HG02759 (cell line): Measurements from ENCODE around the gene C6orf163.
A peak's percentile ranks its signal among the peaks of the same experiment; 100 is the strongest.

Experiments
- ATAC-seq: cut with Tn5 transposase; IDR thresholded peaks from one replicate; pipeline ENCODE4 v1.9.1; 2021; ENCODE audit warnings: mild to moderate bottlenecking, moderate library complexity; ENCODE audit not compliant: unreplicated experiment

Gene C6orf163

DNA sequence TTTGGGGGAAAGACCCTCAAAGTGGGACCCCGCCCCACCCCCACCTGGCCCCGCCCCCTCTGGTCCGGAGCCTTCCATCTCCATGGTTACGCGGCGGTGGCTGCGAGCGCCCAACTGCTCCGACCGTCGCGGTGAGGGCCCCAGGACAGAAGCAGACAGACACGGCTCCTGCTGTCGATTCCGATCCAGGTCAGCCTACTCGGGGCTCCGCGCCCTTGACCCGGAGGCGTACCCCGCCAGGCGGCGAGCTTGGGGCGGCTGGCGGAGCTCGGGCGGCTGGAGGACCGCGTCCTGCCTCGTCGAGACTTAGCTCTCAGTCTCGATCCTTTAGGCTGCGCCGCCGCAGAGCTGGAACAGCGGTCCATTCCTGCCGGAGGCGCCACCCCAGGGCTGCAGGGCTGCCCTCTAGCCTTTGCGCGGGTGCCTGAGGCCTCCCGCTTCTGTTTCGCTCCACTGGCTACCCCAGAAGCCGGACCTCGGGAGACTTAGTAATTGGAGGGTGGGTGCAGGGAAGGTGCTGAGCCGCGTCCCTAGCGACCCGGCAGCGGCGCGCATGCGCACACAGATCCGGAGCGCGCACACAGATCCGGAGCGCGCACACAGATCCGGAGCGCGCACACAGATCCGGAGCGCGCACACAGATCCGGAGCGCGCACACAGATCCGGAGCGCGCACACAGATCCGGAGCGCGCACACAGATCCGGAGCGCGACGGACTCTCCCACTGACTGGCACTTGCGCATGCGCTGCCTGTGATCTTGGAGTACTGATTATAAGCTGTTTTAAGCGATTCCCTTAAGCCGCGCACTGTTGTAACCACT is 63.5 kb downstream of the C6orf163 start, which contains the start of gene CFAP206:
TSS of gene CFAP206 (plus strand) at position 72 of the 820 bp plus-strand sequence. CDS start 1,868 bp downstream, outside the sequence.
- ATAC-seq: peak; percentile 89

DNA sequence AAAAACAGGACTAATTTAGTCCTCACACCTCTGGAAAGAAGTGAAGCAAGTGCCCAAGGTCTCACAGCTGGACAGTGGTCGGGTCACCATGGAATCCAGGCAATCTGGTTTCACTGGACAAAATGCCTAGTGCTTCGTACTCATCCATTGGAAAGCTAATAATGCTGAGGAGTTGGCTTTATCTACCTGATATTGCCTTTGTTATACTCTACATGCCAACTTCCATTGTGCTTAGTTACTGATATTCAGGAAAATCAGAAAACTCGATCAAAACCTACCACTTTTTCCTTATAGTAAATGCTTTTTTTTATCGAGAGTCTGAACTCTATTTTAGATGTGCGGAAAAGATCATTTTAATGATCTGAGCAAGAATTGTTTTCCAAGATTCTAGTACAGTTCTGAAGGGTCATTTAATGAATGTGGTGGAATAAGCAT is 64.1 kb downstream of the C6orf163 start:
- ATAC-seq: peak; percentile 6
